A673 (cell line): ENCODE results near the gene FANCG. TPM values are rescaled to one million over a fixed set of nuclear protein-coding genes. Genes with fewer than 3 reads are reported as not detected.

ENCODE experiments used
- BruUV-seq: library from RNA; stranded (reverse); fragments of 400-500 nt; replicated peaks from 2 replicates; lab custom pipeline; 2021; lab: Mats Ljungman, UMichigan
- CTCF ChIA-PET: fragments of 300-600 bp; sonication (Branson Sonifier 250); formaldehyde crosslinking; loops from one replicate; lab custom pipeline; 2022; ENCODE audit warnings: antibody characterized with exemption; lab: Charles Lee
- POLR2A ChIA-PET: fragments of 300-600 bp; sonication (Branson Sonifier 250); formaldehyde crosslinking; loops from one replicate; lab custom pipeline; 2022; ENCODE audit warnings: antibody characterized with exemption; ENCODE audit not compliant: low non-redundant PET; lab: Charles Lee
- DNase-seq: peaks from one replicate; pipeline ENCODE4 v3.0.0-alpha.2; 2015; ENCODE audit warnings: low spot score
- H3K27ac ChIP-seq: fragments of 200-600 bp; sonication (generic); 2 replicates; pipeline ENCODE4 v1.5.1; 2016; ENCODE audit warnings: mixed run types, low read depth, mild to moderate bottlenecking, mixed read lengths, antibody characterized with exemption, low read length; ENCODE audit not compliant: poor library complexity, severe bottlenecking
- H3K27me3 ChIP-seq: fragments of 200-600 bp; sonication (generic); replicated peaks from 2 replicates; pipeline ENCODE4 v1.6.1; 2017; ENCODE audit warnings: mixed run types, low read depth, mild to moderate bottlenecking, mixed read lengths, antibody characterized with exemption, low read length; ENCODE audit not compliant: insufficient read depth, poor library complexity
- H3K36me3 ChIP-seq: fragments of 200-600 bp; sonication (generic); 2 replicates; pipeline ENCODE4 v1.6.1; 2016; ENCODE audit warnings: mixed run types, mild to moderate bottlenecking, mixed read lengths, antibody characterized with exemption, low read length; ENCODE audit not compliant: insufficient read depth, poor library complexity, severe bottlenecking
- H3K4me1 ChIP-seq: fragments of 200-600 bp; sonication (generic); 2 replicates; pipeline ENCODE4 v1.6.1; 2017; ENCODE audit warnings: mixed run types, mild to moderate bottlenecking, mixed read lengths, antibody characterized with exemption, low read length; ENCODE audit not compliant: insufficient read depth, poor library complexity, severe bottlenecking
- H3K4me3 ChIP-seq: fragments of 200-600 bp; sonication (generic); 2 replicates; pipeline ENCODE4 v1.5.1; 2016; ENCODE audit warnings: low read depth, mixed run types, mild to moderate bottlenecking, mixed read lengths, low read length; ENCODE audit not compliant: poor library complexity, severe bottlenecking
- H3K9me3 ChIP-seq: fragments of 200-600 bp; sonication (generic); 2 replicates; pipeline ENCODE4 v1.6.1; 2016; ENCODE audit warnings: mixed run types, low read depth, mild to moderate bottlenecking, mixed read lengths, antibody characterized with exemption, low read length; ENCODE audit not compliant: poor library complexity, severe bottlenecking
- CTCF ChIP-seq: fragments of 300-800, 200-600 bp; sonication (generic); conservative IDR thresholded peaks from 2 replicates; pipeline ENCODE4 v1.5.1; 2017; ENCODE audit warnings: low read depth, mild to moderate bottlenecking, antibody characterized with exemption, low read length, moderate library complexity, mixed read lengths
- EZH2 ChIP-seq: fragments of 200-600 bp; sonication (generic); IDR thresholded peaks from 2 replicates; pipeline ENCODE4 v1.6.1; 2017; ENCODE audit warnings: borderline replicate concordance, low read depth, mild to moderate bottlenecking, mixed read lengths, antibody characterized with exemption, low read length; ENCODE audit not compliant: poor library complexity, severe bottlenecking
- intact Hi-C: fragments of 100-400 bp; cut with micrococcal nuclease; formaldehyde crosslinking; loops from one replicate; pipeline ENCODE4 v1.10.0; 2022; ENCODE audit not compliant: unreplicated experiment
- total RNA-seq: library from RNA; stranded (reverse); gene quantifications from 2 replicates; pipeline ENCODE4 v1.2.3, GENCODE V29; 2021

The FANCG gene
- total RNA-seq, 1 experiment from 2014 or later = 110 TPM

GRCh38 chr9:35114113-35114839 lies 34.5 kb upstream of the FANCG start:
- peaks cover 37% of the 10 kb centered on the region for H3K4me1 ChIP-seq
- ChIA-PET POLR2A (interaction anchor here (0.5 to 0.7 kb wide), 2 partner anchors 11 to 167 kb away, joined by 4 to 6 read pairs; no protein-coding TSS in a partner anchor), CTCF (interaction anchor here (1.0 kb wide), 1 partner anchor 214 kb away, joined by 4 read pairs; no protein-coding TSS in a partner anchor)
- intact Hi-C loops = loop anchor here (10.0 kb wide), 1 partner anchor 271 kb away; no protein-coding TSS in a partner anchor
- DNase-seq = peak; percentile 97
- H3K4me3 ChIP-seq = peak overlapping the region; percentile 53
- H3K27ac ChIP-seq = peak overlapping the region; percentile 83
- H3K27me3 ChIP-seq = no peaks in the 10 kb centered on the region
- TF ChIP-seq CTCF = no peak
- TF ChIP-seq EZH2 = no peak
- no peaks in the 10 kb centered on the region for H3K9me3 ChIP-seq
- no peaks in the 10 kb centered on the region for H3K36me3 ChIP-seq
- BruUV-seq = no TSS peak

GRCh38 chr9:35112257-35113020 lies 32.7 kb upstream of the FANCG start:
- DNase-seq = no peak
- H3K9me3 ChIP-seq = no peaks in the 10 kb centered on the region
- no peaks in the 10 kb centered on the region for H3K27me3 ChIP-seq
- ChIA-PET POLR2A (no interaction called here), CTCF (no interaction called here)
- H3K36me3 ChIP-seq = peaks cover 5% of the 10 kb centered on the region
- H3K4me1 ChIP-seq = peaks cover 37% of the 10 kb centered on the region
- intact Hi-C loops = loop anchor here (10.0 kb wide), 1 partner anchor 272 kb away; no protein-coding TSS in a partner anchor
- peak overlapping the region; percentile 63 for H3K27ac ChIP-seq
- BruUV-seq = no TSS peak
- no peak overlapping the region for H3K4me3 ChIP-seq
- no peak for TF ChIP-seq EZH2
- no peak for TF ChIP-seq CTCF

GRCh38 chr9:35111001-35111933 lies 31.5 kb upstream of the FANCG start:
- TF ChIP-seq EZH2 (no peak), CTCF (no peak)
- intact Hi-C loops = loop anchor here (10.0 kb wide), 1 partner anchor 274 kb away; no protein-coding TSS in a partner anchor
- Histone ChIP-seq H3K27ac (peak overlapping the region; percentile 78), H3K4me1 (peaks cover 33% of the 10 kb centered on the region), H3K4me3 (peak overlapping the region; percentile 78), H3K9me3 (no peaks in the 10 kb centered on the region), H3K36me3 (peaks cover 5% of the 10 kb centered on the region), H3K27me3 (no peaks in the 10 kb centered on the region)
- DNase-seq = peak; percentile 99
- ChIA-PET POLR2A (interaction anchor here (0.7 kb wide), 1 partner anchor 8 kb away, joined by 4 read pairs; the partner anchor contains the start of gene STOML2), CTCF (no interaction called here)
- BruUV-seq = no TSS peak
